Esophagus squamous epithelium (tissue), 4 donors: Measurements from ENCODE around the gene DNAJA1.
A peak's percentile ranks its signal among the peaks of the same experiment; 100 is the strongest.

Experiments
- POLR2A ChIP-seq, 4 donors: fragments of 450-650 bp; IDR thresholded peaks; one replicate each; pipeline ENCODE4 v1.6.1; 2017; ENCODE audit warnings: antibody characterized with exemption in 4 of 4, mild to moderate bottlenecking in 4 of 4, moderate library complexity in 3 of 4
- TF ChIP-seq, protein P1 (sequence below), 6 experiments: fragments of 450-650 bp in 4 of 6; fragments of 200-600 bp in 2 of 6; sonication (generic) in 2 of 6; IDR thresholded peaks; one replicate each; pipeline ENCODE4 v1.5.1; 2016 to 2019; ENCODE audit warnings: antibody characterized with exemption in 6 of 6, mild to moderate bottlenecking in 4 of 6, moderate library complexity in 4 of 6

GRCh38 chr9:33024966-33025571 is at the start of gene DNAJA1:
- TF ChIP-seq, protein P1, sequence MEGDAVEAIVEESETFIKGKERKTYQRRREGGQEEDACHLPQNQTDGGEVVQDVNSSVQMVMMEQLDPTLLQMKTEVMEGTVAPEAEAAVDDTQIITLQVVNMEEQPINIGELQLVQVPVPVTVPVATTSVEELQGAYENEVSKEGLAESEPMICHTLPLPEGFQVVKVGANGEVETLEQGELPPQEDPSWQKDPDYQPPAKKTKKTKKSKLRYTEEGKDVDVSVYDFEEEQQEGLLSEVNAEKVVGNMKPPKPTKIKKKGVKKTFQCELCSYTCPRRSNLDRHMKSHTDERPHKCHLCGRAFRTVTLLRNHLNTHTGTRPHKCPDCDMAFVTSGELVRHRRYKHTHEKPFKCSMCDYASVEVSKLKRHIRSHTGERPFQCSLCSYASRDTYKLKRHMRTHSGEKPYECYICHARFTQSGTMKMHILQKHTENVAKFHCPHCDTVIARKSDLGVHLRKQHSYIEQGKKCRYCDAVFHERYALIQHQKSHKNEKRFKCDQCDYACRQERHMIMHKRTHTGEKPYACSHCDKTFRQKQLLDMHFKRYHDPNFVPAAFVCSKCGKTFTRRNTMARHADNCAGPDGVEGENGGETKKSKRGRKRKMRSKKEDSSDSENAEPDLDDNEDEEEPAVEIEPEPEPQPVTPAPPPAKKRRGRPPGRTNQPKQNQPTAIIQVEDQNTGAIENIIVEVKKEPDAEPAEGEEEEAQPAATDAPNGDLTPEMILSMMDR (IDR thresholded peaks at IDR 0.05): no peak
- TF ChIP-seq POLR2A (IDR thresholded peaks at IDR 0.05): peak in 3 of 4 donors; percentile 94 to 99 (median 98)
